Lung (tissue), 12 donors: ENCODE results near the gene DYNLT5. TPM values are rescaled to one million over a fixed set of nuclear protein-coding genes. Genes with fewer than 3 reads are reported as not detected.
"Not testable (repeated sequence)": the region's sequence is repeated elsewhere in the genome, so short reads cannot be mapped to it uniquely, and the experiment has no call there.

Source experiments
- ATAC-seq: fragments of 200-7000 bp; cut with Tn5 transposase; one replicate; pipeline ENCODE4 v1.9.1; 2020; ENCODE audit warnings: moderate number of reproducible peaks; ENCODE audit not compliant: insufficient read depth, low FRiP score
- DNase-seq, 3 donors: peaks; one replicate each; pipeline ENCODE4 v3.0.0-alpha.2; 2013 to 2017
- H3K27ac ChIP-seq, 2 donors: one replicate each; pipeline ENCODE4 v1.5.1; 2013; ENCODE audit warnings: mild to moderate bottlenecking in 2 of 2, moderate library complexity in 2 of 2, control low read depth in 1 of 2, inconsistent platforms in 1 of 2, low read depth in 1 of 2, low read length in 1 of 2
- H3K27me3 ChIP-seq, 3 donors: one replicate each; pipeline ENCODE4 v1.5.1; 2013; ENCODE audit warnings: low read length in 2 of 3; ENCODE audit not compliant: control insufficient read depth in 3 of 3, insufficient read depth in 3 of 3
- H3K36me3 ChIP-seq, 4 donors: one replicate each; pipeline ENCODE4 v1.5.1; 2013; ENCODE audit warnings: low read length in 4 of 4, mild to moderate bottlenecking in 1 of 4, moderate library complexity in 1 of 4; ENCODE audit not compliant: control insufficient read depth in 4 of 4, insufficient read depth in 4 of 4
- H3K4me1 ChIP-seq, 5 donors: one replicate each; pipeline ENCODE4 v1.5.1; 2013; ENCODE audit warnings: low read length in 5 of 5, mild to moderate bottlenecking in 2 of 5, moderate library complexity in 1 of 5; ENCODE audit not compliant: control insufficient read depth in 5 of 5, insufficient read depth in 5 of 5
- H3K4me3 ChIP-seq: one replicate; pipeline ENCODE4 v1.5.1; 2013; ENCODE audit warnings: mild to moderate bottlenecking, control low read depth, moderate library complexity
- H3K9ac ChIP-seq, 2 donors: one replicate each; pipeline ENCODE4 v1.5.1; 2013; ENCODE audit warnings: low read length in 2 of 2, control low read depth in 1 of 2; ENCODE audit not compliant: insufficient read depth in 1 of 2
- H3K9me3 ChIP-seq, 4 donors: one replicate each; pipeline ENCODE4 v1.5.1; 2013; ENCODE audit warnings: low read length in 3 of 4, mild to moderate bottlenecking in 1 of 4, moderate library complexity in 1 of 4; ENCODE audit not compliant: control insufficient read depth in 4 of 4, insufficient read depth in 3 of 4
- CTCF ChIP-seq: IDR thresholded peaks from 2 replicates; pipeline ENCODE4 v1.5.1; 2012; ENCODE audit warnings: mild to moderate bottlenecking; ENCODE audit errors: control extremely low read depth, extremely low read depth
- WGBS, 2 donors: extraction: QIAGEN DNeasy Blood & Tissue Kit; methylation state at CpG; one replicate each; pipeline ENCODE4 v1.1.7; 2013; 5-methylcytosine and 5-hydroxymethylcytosine counted together
- polyA plus RNA-seq, 2 donors: library from polyadenylated mRNA; stranded (reverse); fragments of 200-250 nt; gene quantifications; one replicate each; pipeline ENCODE4 v1.2.1, GENCODE V29; 2013
- total RNA-seq, 2 donors: library from RNA; depleted of rRNA in 1 of 2; stranded (reverse); fragments of >200 nt in 1 of 2; gene quantifications; one replicate each; pipeline ENCODE4 v1.2.1, GENCODE V29; 2014 to 2021
- donor health status: control.
- donor health status: control.
- donor health status: Bipolar disorder and iron deficiency.
- donor health status: healthy.
- donor health status: DM: yes; HTN: yes; CAD: no.

The DYNLT5 gene
- total and polyA plus RNA-seq, 4 donors = 3.0 to 29.3 (median 7.8) TPM

DNA sequence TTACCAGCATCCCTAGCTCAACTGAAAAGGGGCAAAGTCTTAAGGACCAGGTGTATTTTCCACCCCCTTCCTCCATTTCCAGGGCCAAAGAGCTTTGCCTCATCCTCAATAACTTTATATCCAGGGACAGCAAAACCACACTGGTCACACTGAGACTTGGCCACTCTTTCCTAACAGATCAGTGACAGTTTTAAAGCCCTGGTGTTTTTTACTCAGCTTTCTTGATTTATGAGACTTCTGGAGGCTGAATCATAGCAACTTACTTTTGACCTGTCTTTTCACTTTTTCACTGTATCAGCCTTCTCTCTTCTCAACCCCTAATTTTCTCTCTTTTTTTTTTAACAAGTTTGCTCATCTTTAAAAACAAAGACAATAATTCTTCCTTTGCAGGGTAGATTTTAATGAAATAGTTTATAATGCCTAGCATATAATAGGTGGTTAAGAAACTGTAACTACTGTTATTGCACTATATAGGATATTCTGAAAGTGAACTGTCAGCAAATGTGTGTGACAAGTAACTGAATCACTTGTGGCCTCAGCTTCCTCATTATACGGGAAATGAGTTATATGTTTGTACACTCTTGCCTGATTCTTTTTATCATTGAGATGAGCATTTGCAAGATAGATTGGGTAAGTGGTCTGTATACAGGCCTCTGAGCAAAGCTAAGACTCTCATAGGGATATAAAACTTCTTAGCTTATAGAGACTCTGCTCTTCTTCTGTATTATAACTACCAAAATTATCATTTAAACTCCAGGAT is 19.7 kb upstream of the DYNLT5 start:
- Histone ChIP-seq H3K27me3 (no peaks in the 10 kb centered on the region), H3K4me3 (no peak overlapping the region), H3K9ac (no peak overlapping the region), H3K9me3 (no peaks in the 10 kb centered on the region), H3K27ac (no peak overlapping the region), H3K36me3 (no peaks in the 10 kb centered on the region), H3K4me1 (peaks cover 0 to 5% (median 0%) of the 10 kb centered on the region in 5 donors)
- TF ChIP-seq CTCF = no peak
- no peak for DNase-seq
- no peak for ATAC-seq
- 0 to 1% methylated on average over 1 of the region's 1 CpG for WGBS, 2 donors

DNA sequence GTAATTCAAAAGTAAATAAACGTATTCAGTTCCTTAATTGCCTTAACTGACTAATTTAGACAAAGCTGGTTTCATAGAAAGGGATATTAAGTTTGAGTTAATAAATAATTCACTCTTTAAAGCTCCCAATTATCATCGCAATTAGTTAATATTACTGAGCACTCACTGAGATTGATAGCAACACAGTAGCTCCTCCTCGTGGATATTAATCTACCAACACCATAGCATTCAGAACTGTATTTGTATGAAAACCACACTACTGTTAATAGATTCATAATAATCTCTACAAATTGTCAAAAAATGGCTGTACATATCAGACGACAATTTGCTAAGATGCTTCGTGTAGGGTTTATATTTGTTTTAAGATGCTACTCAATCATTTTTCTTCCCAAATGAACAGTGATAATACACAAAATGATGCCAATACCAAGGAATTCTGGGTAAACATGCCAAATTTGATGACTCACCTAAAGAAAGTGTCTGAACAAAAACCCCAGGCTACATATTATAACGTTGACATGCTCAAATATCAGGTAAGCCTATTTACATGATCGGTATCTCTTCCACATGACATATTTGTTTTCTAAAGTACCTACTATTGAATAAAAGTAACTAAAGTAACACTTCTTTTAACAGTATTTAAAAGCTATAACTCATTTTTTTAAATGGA is 18.8 kb upstream of the DYNLT5 start:
- 57 to 62% methylated on average over 7 of the region's 7 CpGs for WGBS, 2 donors
- no peak overlapping the region for H3K27ac ChIP-seq
- H3K9ac ChIP-seq = no peak overlapping the region
- H3K9me3 ChIP-seq = no peaks in the 10 kb centered on the region
- peaks cover 0 to 5% (median 0%) of the 10 kb centered on the region in 5 donors for H3K4me1 ChIP-seq
- H3K27me3 ChIP-seq = no peaks in the 10 kb centered on the region
- no peak for ATAC-seq
- no peak overlapping the region for H3K4me3 ChIP-seq
- TF ChIP-seq CTCF = no peak
- no peaks in the 10 kb centered on the region for H3K36me3 ChIP-seq
- no peak for DNase-seq

DNA sequence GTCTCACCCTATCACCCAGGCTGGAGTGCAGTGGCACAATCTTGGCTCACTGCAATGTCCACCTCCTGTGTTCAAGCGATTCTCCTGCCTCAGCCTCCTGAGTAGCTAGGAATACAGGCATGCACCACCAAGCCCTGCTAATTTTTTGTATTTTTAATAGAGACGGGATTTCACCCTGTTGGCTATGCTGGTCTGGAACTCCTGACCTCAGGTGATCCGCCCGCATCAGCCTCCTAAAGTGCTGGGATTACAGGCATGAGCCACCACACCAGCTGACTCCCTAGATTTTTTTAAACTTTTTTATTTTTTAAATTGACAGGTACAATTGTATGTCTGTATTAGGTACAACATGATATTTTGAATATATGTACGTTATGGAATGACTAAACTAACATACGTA is 17.7 kb upstream of the DYNLT5 start:
- not testable (repeated sequence) for H3K4me3 ChIP-seq, H3K4me1 ChIP-seq, H3K9ac ChIP-seq, H3K36me3 ChIP-seq, DNase-seq, H3K27me3 ChIP-seq, H3K27ac ChIP-seq, H3K9me3 ChIP-seq, ATAC-seq
- 77% methylated on average over 6 of the region's 6 CpGs for WGBS, 2 donors

- no peak for ATAC-seq
- Histone ChIP-seq H3K27ac (no peak overlapping the region), H3K4me3 (no peak overlapping the region), H3K9me3 (peaks cover 0 to 3% (median 0%) of the 10 kb centered on the region in 4 donors), H3K9ac (no peak overlapping the region), H3K36me3 (no peaks in the 10 kb centered on the region), H3K4me1 (peaks cover 0 to 5% (median 0%) of the 10 kb centered on the region in 5 donors), H3K27me3 (no peaks in the 10 kb centered on the region)
- no peak for TF ChIP-seq CTCF
- WGBS, 2 donors = 89 to 93% methylated on average over 2 of the region's 2 CpGs
- no peak for DNase-seq
Measured at GRCh38 chr1:66737836-66738235, 14.4 kb upstream of the DYNLT5 start.
